NCI-H2196 (cell line): ENCODE measurements around the gene B3GAT2.

Experiments used
- DNase-seq: peaks from one replicate; lab custom pipeline; 2025; ENCODE audit not compliant: unreplicated experiment; lab: John Stamatoyannopoulos, UW

The B3GAT2 gene

DNA sequence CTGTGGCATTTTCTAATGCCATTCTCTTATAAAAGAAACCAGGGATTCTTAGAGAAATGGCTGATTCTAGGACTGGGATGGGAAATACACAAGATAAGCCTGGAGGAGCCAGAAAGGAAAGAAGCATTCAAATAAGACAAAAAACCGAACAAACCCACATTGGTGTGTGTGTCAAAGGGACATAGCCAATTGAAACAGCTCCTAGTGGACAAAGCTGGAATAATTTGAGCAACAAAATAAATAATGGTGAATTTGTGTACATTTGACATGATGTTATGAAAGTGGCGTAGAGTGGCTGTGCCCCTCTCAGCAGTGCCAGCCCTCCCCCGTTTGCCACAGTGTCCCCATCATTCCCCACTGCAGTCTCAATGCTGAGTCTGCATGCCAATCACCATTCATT is 55.5 kb downstream of the B3GAT2 start:
- no peak for DNase-seq

DNA sequence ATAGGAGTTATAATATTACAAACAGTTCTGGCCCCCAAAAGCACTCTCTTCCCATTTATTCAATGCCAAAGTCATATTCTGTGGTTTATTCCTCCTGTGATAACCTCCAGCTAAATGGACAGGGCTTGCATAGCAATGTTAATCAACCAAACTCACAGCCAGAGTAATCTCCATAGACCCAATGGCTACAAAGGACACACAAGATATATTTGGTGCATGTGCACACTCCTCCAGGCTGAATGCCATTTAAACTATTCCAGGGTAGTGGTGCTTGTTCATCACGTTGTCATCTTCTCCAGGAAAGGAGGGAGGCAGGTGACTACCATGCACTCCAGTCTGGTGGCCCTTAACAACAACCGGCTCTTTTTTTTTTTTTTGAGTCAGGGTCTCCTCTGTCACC is 56.8 kb downstream of the B3GAT2 start:
- DNase-seq: no peak

DNA sequence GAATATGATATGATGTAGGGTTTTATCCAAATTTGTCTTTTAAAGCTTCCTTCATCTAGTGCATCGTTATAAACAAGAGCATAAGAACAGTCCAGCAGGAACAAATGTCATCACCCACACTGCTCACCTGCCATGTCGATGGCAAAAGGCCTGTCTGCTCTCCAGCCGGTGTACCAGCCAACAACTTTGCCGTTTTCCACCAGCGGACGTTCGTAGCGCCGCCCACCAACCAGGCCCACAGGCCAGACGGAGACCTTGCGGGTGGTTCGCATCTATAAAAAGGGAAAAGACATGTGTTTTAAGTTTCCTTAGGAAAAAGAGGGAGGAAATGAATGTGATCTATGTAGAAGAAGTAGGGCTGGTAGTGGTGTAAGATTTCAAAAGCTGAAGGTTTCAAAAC is 62.9 kb downstream of the B3GAT2 start:
- no peak for DNase-seq

DNA sequence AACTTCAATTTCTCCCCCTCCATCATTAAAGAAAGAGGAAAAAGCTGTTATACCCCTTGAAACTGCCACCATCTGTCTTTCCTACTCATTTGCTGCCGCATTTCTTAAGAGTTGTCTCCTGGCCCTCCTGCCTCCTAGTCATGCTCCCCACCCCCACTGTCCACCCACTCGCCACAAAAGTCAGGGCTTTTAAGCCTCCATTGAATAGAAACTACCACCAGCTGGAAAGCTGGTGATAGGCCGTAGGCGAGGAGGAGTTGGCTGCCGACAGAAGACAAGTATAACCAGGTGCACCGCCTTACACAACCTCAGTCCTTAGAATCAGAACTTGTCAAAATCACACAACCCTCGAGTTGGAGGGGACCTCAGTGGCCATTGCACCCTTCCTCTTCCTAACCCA is 67.6 kb downstream of the B3GAT2 start:
- no peak for DNase-seq

DNA sequence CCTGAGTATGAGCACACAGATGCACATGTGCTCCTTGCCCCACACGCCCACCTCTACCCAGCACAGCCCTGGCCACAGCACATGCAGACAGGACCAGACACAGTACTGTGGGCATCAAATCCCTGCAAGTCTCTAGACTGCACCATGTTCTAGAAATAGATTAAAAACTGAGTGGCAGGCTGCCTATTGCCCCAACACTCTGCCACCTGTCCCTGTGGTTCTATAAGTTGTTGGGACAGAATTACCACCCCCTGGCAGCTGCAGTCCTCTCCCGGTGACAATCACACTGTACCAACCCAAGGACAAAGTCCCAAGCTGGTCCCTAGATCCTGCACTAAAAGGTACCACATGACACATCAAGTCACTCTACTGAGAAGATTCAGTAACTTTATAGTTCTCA is 70.2 kb downstream of the B3GAT2 start:
- no peak for DNase-seq

DNA sequence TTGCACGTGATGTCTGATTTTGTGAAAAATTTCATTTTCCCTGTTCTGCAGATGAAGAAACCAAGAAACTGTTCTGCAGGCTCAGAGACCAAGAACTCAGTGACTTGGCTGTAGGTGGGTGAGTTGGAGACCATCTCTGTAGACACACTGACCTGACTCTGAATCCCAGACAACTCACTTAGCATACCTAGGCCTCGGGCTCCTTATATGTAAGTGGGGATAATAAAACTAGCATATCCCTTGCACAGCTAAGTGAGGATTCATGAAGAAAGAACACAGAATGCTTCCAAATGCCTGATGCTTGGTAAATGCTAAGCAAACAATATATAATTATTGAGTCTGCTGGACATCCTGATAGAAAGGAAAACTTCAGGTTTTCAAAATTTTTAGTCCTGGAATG is 70.8 kb downstream of the B3GAT2 start:
- no peak for DNase-seq

DNA sequence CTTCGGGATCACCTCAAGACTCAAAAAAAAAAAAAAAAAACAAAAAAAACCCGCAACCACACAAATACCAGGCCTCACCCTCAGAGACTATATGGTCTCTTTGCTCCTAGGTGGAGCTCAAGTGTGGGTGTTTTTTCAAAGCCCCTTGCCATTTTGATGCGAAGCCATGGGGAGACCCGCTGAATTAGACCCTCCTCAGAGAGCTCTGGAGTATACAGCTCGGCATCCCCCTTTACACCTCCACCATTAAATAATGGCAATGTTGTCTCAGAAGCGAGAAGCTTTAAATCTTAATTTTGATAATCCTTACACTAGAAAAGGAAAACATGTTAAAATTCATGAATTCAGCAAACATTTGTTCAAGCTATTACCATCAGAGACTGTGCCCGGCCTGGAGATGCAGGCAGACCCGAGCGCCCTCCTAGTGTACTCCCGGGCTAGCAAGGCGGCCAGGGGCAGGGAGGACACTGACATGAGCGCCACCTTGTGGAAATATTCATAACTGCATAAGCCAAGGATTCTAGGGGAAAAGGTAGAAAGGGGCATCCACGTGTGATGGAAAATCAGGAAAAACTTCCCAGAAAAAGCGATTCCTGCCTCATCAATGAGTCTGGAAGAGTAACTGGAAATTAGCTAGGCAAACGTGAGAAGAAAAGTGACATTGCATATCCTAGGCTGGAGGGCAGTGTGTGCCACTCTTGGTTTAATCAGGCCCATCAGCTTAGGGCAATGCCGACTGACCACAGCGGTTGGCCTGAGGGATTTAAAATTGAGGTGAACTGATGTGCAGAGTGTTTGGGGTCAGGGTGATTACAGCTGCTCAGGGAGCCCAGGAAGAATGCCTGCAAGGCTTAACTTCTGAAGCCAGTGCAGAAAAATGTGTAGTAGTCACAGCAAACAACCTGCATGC is 72.5 kb downstream of the B3GAT2 start:
- peak; percentile 75 for DNase-seq

DNA sequence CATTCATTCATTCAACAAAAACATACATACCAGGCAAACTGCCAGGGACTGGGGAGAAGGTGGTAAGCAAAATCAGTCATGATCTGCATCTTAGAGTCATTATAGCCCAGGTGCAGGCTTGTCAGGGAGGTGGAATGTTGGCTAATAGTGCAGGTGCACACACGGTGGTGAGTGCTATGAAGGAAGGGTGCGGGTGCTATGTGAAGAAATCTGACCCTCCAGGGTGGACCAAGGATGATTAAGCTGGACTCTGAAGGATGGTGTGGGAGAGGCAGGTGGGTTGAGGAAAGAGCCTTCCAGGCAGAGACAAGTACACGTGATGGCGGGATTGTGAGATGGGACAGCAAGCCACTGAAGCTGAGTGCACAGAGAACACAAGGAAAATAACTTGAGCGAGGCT is 77.4 kb downstream of the B3GAT2 start:
- no peak for DNase-seq

DNA sequence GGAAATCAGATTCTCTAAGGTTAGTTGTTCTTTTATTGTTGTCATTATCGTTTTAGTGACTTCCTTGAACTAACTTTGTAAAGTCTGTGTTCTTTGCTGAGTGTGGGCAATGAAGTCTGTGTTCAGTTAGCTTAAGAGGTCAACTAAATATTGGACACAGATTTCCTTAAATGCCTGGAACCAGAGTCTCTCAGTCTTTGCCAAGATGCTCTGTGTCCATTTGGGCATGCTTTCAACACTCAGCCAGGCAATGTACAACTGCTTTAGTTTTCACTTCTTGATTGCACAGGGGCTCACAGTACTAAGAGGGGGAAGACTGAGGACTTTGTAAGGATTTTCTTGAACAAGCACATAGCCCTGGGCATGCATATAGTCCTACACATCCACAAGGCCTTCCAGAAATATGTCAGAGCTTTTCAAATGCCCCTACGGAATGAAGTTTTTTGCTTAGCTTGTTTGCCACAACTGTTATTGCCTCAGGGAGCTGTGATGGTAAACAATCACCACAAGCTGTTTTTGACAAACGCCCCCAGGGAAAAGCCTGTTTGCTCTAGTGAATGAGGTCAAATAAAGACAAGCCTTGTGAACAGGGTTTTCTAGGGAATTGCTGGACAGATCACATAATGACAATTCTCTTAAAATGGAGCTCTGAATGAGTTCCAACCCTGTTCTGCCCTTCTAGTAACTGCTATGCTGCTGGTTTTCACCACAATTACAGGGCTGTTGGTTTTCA is 82.5 kb downstream of the B3GAT2 start:
- DNase-seq: no peak

DNA sequence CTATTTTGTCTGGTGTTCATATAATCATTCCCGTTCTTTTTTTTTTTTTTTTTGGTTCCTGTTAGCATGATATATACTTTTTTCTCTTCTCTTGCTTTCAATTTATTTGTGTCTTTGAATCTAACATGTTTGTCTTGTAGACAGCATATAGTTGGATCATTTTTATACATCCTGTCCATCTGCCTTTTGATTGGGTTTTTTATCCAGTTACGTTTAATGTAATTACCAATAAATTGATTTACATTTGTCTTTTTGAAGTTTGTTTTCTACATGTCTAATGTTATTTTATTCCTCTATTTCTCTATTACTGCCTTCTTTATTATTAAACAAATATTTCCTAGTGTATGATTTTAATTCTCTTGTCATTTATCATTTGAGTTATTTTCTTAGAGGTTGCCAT is 84.4 kb downstream of the B3GAT2 start:
- no peak for DNase-seq

DNA sequence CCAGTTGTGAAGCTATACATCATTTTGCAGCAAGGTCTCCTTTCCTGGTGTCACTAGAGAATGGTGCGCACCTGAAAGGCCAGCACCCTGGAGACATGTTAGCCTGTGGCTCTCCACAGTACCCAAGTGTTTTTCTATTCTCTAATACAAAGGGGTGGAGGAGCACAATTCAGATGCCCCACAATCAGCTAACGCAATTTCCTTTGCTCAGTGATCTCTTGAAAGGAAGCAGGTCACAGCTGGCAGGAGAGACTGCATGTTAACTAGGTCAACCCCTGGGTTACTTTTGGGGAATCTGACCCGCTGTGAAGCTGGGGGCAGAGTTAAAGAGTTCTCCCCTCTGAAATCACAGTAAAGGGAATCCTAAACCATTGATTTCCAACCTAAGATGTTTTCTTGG is 92.5 kb downstream of the B3GAT2 start:
- DNase-seq: no peak

DNA sequence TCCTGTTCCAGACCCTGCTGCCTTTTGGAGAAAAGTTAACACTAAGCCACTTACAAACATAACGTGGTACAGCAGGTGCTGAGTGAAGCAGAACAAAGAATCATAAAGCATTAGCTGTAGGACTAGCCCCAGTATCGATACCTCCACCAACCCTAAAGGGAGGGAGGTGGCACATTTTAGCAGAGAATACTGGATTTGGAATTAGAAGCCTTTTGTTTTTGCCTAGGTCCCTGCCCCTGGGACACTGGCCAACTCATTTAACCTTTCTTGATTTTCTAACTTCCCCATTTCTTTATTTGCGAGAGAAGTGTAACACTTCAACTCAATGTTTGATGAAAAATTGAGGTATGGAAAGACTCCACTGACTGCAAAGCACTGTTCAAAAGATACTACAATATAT is 93.5 kb downstream of the B3GAT2 start:
- DNase-seq: no peak

DNA sequence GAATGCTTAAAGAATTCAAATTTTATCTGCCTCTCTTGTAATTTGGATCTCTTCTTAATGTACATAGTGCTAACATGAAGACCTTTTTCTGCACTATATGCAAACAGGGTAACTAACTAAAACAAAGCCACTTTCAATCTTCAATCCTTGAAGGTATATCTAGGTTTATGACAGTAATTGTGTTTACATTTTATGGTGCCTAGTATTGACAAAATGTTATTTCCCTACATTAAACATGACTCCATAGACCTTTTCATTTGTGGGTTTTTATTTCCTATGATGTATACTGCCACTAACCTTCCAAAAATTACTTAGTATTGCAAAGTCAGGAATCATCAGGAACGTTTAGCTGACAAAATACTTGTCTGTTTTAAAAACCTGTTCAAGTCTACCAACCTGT is 95.9 kb downstream of the B3GAT2 start:
- DNase-seq: no peak

DNA sequence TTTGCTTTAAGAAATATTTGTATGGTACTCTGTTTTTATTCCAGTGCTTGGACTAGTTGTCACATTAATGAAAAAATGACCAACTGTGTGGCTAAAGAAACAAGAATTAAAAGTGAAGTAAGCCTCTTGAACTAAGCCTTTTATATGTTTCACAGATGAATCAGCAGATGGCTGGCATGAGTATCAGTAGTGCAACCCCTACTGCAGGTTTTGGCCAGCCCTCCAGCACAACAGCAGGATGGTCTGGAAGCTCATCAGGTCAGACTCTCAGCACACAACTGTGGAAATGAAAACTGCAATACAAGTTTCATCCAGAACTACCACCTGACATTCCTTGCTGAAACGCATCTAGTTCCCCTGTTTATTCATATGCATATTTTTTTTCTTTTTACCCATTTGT is 96.8 kb downstream of the B3GAT2 start:
- DNase-seq: no peak

DNA sequence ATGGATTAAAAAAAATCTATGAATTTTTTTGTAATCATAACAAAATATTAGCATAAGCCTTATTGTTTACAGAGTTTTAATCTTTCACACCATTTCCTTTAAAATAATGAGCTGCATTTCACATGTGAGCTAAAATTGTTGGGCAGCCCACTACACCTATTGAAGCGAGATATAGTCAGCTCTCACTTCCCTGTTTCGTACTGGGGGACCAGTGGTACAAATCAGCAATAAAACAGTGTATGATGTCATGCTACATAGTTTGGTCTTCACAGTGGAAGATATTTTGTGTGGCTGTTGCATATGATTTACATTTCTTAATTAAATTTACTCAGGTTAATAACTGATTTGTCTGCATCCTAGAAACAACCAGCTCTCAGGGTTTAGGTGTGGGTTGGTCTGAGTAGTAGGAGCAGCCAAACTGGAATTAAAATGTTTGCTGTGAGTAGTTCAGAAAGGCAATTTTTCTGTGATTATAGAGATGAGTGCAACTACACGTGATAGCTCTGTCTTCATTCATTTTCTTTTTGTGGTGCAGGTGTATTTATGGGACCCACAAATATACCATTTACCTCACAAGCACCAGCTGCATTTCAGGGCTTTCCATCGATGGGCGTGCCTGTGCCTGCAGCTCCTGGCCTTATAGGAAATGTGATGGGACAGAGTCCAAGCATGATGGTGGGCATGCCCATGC is 99.3 kb downstream of the B3GAT2 start:
- no peak for DNase-seq

DNA sequence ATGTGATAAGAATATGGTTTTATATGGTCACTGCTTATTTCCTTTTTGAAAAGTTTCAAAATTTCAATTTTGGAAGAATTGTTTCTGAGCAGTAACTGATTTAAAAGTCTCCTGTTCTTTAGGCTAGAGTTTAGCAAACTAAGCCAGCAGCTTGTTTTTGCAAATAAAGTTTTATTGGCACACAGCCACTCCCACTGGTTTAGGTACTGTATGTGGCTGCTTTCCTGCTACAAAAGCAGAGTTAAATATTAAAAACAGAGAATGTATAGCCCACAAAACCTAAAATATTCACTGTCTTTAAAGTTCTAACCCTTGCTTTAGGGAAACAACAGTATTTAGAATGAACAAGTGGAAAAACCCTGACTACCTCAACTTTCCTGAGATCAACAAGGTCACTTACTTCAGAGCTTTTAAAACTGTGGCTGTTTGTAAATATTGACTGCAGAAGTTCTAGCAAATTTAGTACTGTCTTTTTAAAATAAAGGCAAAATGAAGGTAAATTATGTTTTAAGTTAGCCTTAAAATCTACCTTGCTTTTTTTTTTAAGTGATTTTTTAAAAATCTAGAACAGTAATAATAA is 104.1 kb downstream of the B3GAT2 start:
- no peak for DNase-seq

DNA sequence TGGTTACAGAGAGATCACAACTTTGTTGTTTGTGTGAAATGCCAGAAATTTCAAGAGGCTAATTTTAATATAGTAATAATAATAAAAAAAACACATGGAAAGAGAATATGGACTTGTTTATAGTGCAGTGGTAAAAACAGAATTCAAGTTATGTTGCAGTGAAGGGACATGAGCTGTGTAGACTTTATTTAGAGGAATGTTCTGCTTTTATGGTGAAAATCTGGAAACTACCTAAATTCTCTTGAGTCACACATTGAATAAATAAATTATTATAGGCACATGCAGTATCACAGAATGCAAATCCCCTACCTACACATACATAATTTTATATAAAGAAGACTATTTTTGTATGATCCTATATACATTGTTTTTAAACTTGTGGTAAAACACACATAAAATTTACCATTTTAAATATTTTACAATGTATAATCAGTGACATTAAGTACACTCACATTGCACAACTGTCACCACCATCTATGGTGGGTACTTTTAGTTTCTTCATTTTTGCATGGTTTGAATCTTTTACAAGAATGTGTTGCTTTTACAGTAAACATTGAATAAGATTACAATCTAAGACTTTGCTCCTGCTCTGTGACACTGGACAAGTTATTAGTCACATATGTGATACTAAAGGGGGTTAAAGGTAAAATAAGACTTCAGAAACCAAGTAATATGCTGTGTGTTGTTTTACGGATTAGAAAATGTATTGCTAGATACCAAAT is 107.4 kb downstream of the B3GAT2 start:
- DNase-seq: no peak

DNA sequence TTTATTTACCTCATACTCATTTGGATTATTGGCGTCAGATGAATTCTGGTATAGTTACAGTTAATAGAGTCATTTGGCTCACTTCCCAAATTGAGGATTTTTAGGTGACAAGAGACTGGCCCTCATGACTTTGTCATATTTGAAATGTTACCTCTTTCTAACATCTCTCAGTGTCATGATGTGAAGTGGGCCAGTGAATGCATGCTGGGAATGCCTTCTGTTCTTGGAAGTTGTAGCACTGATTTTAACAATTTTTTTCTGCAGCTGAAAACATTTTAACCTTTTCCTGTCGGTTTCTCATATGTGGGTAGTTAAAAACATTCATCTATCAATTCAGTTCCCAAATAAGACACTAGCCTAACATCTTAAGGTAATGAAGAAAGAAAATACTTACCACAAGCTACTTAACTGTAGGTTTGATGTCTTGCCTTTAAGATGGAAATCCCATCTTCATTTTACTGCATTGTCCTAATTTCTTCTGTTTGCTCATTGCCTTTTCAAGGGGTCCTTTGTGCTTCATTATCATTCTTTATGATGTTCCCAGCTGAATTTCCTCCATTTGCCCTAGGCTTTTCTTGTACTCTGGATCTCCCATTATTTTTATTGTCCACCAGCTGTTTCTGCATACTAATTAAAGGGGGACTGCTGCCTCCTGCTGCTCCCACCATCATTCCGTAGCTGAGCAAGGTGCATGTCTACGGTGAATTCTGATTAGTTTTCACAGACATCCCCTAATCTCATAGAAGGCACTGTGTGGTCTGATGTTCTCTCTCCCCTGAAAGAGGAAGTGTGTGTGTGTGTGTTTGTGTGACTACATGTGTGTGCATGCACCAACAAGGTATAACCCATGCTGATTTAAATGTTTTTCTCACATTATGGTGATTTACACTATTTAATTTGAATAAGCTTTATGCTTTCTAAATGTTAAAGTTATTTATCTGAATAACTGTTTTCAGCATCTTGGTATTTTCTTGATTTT is 109.5 kb downstream of the B3GAT2 start:
- no peak for DNase-seq

DNA sequence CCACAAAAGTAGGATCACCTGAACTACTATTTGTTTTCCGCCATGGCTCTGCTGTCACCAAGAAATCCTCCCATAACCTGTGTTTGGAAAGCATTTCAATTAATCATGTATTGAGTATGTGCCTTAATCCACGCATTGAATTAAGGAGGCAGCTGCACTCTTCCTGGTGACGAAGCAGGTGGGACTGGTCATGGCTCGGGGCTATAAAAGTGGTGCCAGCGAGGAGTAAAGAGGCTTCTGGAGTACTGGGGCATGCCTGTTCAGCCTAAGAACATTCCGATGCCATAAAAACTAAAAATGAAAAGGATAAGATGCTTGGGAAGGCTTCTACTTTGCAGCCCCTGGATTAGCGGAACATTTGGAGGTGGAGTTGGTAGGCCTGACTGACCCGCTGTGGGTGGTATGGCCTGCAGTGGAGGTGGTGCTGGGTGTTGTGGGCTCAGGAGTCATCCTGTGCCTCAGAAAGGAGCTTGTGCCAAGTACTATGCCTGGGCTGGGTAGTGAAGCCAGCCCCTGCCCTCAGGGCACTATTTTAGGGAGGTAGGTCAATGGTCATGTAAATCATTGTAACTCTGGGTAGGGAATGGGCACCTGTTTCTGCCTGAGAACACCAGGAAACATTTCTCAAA is 110.5 kb downstream of the B3GAT2 start:
- no peak for DNase-seq
